Stimulated activated CD8-positive, alpha-beta memory T cell treated with anti-CD3 and anti-CD28 coated beads, Interleukin-12 subunit alpha, Interleukin-12 subunit beta, amount 100 ng/mL, for 24 hours (primary cell): ENCODE data around the gene TNIK.

Experiments
- DNase-seq: peaks from one replicate; pipeline ENCODE4 v3.0.0-alpha.2; 2020; ENCODE audit errors: extremely low read depth

The TNIK gene

DNA sequence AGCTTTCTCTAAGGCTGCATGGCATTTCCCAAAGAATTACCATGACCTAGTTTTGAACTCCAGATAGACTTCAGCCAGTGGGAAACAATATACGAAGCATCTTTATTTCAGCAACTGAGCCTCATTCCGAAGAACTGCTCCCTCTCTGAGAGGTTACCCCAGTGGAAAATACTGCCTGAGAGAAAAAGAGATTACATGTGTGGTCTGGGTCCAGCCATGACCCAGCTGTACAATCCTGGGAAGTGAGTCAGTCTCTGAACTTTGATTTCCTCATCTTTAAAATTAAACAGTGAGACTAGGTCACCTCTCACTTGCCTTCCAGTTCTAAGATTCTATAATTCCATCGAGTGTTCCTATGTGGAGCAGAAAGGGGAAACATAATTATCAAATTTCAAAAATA is 42.4 kb downstream of the TNIK start:
- DNase-seq: no peak

GRCh38 chr3:171417137-171417536 is 43.1 kb downstream of the TNIK start:
- no peak for DNase-seq

- no peak for DNase-seq
Measured at GRCh38 chr3:171416666-171417065, 43.5 kb downstream of the TNIK start.

DNA sequence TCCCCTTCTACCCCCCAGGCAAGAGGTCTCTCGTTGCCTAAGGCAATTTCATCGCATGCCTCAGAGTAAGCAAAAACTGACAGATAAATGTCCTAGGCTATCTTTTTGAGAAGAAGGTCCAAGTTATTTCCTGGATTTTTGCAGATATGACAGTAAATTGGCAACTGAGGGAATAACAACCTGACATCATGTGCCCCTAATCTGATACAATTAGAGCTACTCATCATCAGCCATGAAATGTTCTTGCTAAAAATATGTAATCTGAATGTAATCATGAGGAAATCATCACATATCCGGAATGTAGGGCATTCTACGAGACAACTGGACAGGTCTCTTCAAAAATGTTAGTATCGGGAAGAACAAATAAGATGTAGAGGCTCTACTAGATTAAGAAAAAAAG is 44.1 kb downstream of the TNIK start:
- no peak for DNase-seq

DNA sequence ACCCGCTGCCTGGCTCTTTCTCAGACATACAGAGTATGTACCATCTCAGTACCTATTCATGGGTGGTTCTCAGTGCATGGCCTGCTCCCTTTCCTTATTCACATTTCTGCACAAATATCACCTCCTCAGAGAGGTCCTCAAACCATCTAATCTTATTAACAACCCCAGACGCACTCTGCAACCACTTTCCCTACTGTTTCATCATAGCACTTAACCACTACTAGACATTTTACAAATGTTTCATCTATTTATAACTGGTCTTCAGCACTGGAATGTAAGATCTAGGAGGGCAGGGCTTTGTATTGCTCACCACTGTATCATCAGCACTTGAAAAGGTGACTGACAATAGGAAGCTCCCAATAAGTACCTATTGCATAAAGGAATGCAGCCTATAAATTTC is 45.1 kb downstream of the TNIK start:
- no peak for DNase-seq

GRCh38 chr3:171412473-171412872 is 47.7 kb downstream of the TNIK start:
- DNase-seq: no peak

DNA sequence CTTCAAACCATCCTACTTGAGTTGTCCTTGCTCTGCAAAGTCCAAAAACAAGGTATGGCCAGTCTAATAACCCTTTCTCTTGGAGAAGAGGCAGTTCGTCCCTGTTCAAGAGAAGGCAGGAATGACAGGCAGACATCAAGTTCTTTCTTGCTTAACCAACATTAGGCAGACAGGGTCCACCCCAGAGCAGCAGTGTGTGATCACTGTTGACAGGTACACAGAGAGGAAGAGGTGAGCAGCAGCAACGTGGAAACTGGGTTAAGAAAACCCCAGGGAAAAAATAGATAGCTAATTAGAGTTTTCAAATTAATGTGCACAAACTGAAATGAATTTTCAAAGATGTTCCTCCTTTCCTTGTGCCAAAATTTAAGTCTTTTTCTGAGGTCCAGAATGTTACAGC is 48.2 kb downstream of the TNIK start:
- DNase-seq: no peak

DNA sequence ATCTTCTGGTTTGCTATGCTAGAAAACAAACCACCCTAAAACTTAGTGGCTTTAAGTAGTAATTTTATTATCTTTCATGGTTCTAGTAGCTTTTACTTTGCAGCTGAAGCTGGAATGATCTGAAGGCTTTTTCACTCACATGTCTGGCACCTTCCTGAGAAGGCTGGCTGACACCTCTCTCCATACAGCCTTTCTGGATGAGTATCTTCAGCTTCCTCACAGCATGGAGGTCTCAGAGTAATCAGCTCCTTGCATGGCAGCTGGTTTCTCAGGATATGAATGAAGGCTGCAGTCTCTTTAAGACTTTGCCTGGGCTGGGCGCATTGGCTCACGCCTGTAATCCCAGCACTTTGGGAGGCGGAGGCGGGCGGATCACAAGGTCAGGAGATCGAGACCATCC is 50.0 kb downstream of the TNIK start:
- DNase-seq: no peak

DNA sequence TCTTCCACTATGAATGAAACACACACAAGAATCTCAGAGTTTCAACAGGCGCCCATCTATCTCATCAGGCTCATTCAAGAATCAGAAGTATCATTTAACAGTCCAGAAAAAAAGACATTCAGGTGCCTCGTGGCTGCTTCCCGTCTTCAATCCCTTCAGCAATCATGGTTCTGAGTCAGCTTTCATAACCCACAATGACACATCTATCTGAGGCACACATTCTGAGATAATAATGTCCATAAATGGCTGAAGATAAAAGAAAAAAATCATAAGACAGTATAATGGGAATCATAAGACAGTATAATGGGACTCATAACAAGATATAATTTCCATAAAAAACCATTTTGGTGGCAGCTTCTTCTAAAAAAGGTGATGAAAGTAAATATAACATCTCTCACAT is 52.4 kb downstream of the TNIK start:
- no peak for DNase-seq

- no peak for DNase-seq
Measured at GRCh38 chr3:171404376-171404967, 55.7 kb downstream of the TNIK start.

- DNase-seq: no peak
Measured at GRCh38 chr3:171402281-171402680, 57.9 kb downstream of the TNIK start.

- no peak for DNase-seq
Measured at GRCh38 chr3:171401432-171401831, 58.8 kb downstream of the TNIK start.

DNA sequence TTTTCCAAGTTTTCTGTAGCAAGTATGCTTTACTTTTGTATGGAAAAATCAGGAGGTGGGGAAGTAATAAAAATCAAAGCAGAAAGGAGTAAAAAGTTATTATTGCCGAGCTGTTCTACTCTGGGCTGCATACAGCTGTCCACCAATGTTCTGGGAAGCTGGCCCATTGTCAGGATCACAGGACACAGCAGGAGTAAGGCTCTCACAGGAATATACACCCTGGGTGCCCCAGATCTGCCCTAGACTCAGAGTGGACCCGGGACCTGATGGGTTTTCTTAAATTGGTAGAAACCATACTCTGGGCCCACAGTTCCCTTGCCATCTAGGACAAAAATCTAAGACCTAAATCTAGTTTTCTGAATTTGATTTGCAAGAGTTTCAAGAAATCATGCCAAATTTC is 60.4 kb downstream of the TNIK start:
- DNase-seq: no peak

DNA sequence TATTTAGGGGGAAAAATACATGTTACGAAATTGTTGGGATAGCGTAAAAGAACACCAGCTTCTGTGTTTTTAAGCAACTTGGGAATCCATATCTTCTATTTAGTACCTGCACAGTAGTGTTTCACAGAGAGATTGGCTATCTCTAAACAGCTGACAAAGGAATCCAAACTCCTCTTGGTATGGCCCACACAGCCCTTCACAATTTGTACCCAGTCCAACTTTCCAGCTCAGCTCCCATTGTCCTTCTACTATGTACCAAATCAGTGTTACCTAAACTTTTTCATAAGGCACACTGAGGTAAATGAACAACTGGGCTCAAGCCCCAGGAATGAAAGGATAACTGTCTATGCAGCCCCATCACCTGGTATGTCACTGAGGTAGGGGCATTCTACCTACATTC is 61.9 kb downstream of the TNIK start:
- no peak for DNase-seq

DNA sequence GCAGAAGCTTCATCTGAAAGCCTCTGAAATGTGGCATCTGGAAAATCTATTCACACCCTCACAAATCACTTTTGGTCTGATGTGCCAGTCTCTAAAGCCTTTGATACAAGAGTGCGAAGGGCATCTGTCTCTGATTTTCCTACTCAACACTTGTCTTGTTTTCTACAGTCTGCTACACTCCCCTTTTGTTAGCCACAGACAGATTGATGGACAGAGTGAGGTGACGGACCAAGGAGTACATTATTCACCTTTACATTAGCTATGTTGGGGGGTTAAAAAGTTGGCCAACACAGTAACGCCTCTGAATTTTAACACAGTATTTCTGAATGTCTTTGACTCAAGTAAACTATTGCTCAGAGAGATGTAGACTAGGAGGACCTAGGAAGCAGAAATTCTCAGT is 63.1 kb downstream of the TNIK start:
- DNase-seq: no peak

- no peak for DNase-seq
Measured at GRCh38 chr3:171396048-171396447, 64.2 kb downstream of the TNIK start.

DNA sequence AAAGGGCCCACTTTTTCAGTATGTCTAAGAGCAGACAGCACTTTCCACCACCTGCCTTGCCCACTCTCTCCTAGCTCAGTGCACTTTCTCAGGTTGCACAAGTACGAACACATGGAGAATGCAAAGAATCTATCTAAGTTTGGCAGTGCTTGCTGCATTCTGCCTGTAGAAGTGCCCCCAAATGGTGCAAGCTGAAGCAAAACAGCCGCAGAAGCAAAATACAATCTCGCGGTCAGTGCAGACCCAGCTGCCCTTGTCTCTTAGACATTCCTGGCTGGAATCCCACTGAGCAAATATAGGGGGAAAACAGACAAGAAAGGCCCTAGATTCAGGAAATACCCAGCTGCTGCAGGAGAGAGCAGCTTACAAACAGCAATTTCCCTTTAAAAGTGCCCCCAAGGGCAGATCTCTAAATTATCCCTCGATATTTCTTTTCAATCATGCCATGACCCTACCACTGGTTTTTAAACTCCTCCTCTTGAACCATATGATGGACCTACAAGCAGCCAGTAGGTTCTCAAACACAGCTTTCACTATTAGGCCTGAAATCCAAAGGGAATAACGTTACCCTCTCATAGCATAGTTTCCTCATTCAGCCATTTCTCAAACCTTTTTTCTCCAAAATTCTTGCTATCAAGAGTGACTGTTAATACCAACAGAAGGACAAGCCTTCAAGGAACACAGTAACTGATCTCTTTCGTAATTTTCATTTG is 67.0 kb downstream of the TNIK start:
- DNase-seq: no peak

DNA sequence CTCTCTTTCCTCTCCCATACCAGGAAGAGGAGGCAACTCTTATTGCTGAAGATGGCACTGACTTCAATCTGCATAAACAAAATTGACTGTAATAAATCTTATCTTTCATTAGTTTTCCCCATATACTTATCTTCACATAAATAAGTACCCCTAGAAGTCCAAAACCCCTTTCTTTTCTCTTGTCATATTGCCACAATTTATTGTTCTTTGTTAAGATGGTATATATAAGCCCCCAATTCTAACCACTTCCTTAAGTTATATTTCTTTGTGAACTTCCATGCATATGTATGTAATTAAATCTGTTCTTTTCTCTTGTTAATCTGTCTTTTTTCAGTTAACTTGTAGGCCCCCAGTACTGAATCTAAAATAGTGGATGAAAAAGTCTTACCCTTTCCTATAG is 68.8 kb downstream of the TNIK start:
- DNase-seq: no peak

GRCh38 chr3:171390051-171390941 is 69.9 kb downstream of the TNIK start:
- no peak for DNase-seq

GRCh38 chr3:171389491-171389890 is 70.7 kb downstream of the TNIK start:
- DNase-seq: no peak

DNA sequence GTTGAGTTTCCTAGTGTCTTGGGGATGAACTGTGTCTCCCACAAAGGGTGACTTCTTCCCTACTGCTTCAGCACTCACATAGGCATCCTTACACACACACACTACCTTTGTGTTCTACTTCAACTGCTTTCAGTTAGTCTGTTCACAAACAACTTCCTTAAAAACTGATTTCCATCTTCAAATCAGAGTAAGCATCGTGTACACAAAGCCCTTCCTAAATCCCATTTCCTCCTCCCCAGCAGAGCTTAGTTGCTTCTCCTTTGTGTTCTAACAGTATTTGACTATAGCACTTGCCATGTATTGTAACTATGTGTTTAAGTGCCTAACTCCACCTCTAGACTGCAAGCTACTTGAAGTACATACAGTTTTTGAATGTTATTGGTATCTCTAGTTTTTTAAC is 71.7 kb downstream of the TNIK start:
- DNase-seq: no peak

DNA sequence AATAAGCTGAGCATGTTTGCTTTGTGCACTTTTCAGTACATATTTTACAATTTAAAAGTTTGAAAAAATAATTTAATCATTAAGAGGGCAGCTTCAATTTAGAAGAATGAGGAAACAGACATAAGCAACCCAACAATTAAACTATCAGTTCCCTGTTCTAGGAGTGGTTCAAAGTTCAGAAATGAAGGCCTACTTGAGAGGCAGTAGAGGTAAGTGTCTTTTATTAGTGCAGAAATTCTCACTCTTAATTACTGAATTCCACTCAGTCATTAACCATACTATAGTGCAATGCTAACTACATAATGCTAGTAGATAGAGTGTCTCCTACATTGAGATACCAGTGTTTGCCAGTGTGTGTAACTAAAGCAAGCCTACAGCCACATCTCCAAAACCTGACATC is 73.1 kb downstream of the TNIK start:
- no peak for DNase-seq

DNA sequence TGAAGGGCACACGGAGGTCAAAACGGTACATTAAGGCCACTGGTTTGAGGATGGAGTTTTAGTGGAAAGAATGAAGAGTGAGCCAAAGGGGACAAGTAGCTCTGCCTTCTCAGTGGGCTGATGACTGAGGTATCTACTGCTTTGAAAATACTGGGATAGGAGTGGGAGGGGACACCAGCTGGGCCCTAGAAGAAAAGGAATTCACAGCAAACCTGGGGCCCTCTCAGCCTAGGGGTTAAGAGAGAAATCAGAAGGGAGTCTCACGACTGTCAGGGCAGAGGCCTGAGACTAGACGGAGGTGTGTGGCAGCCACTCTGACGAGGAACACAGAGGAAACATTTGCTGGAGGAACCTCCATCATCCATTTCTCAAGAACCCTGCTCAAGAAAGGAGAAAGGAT is 75.1 kb downstream of the TNIK start:
- no peak for DNase-seq
